Trophoblast cell (in vitro differentiated cells and primary cell): ENCODE data around the gene GLIS1.

ENCODE experiments used
- DNase-seq, 2 donors: peaks; one replicate each; pipeline ENCODE4 v3.0.0-alpha.2; 2016
- H2AFZ ChIP-seq: 2 replicates; pipeline ENCODE4 v1.6.1; 2013; ENCODE audit warnings: low read length, moderate library complexity, mild to moderate bottlenecking; ENCODE audit not compliant: insufficient read depth, poor library complexity
- H2AK5ac ChIP-seq: 2 replicates; pipeline ENCODE4 v1.6.1; 2013; ENCODE audit warnings: mild to moderate bottlenecking, low read length
- H2BK120ac ChIP-seq: 2 replicates; pipeline ENCODE4 v1.6.1; 2013; ENCODE audit warnings: low read length, mild to moderate bottlenecking, moderate library complexity; ENCODE audit not compliant: insufficient read depth, poor library complexity
- H2BK12ac ChIP-seq: 2 replicates; pipeline ENCODE4 v1.6.1; 2013; ENCODE audit warnings: mild to moderate bottlenecking, low read length, moderate library complexity
- H2BK5ac ChIP-seq: 2 replicates; pipeline ENCODE4 v1.6.1; 2013; ENCODE audit warnings: low read length, low read depth, moderate library complexity, mild to moderate bottlenecking; ENCODE audit not compliant: poor library complexity
- H3K14ac ChIP-seq: 2 replicates; pipeline ENCODE4 v1.6.1; 2013; ENCODE audit warnings: mild to moderate bottlenecking, low read length
- H3K18ac ChIP-seq: 2 replicates; pipeline ENCODE4 v1.6.1; 2013; ENCODE audit warnings: mild to moderate bottlenecking, low read length
- H3K23ac ChIP-seq: 2 replicates; pipeline ENCODE4 v1.6.1; 2013; ENCODE audit warnings: low read length
- H3K27ac ChIP-seq: 2 replicates; pipeline ENCODE4 v1.5.1; 2013; ENCODE audit warnings: low read depth, mild to moderate bottlenecking, inconsistent platforms, low read length, moderate library complexity
- H3K27me3 ChIP-seq: 2 replicates; pipeline ENCODE4 v1.6.1; 2013; ENCODE audit warnings: inconsistent platforms, mild to moderate bottlenecking, low read length, moderate library complexity; ENCODE audit not compliant: insufficient read depth
- H3K36me3 ChIP-seq, 2 experiments: 1 replicate in 1 of 2; 2 replicates in 1 of 2; pipeline ENCODE4 v1.6.1; 2013; ENCODE audit warnings: low read length in 2 of 2, mild to moderate bottlenecking in 2 of 2, moderate library complexity in 1 of 2; ENCODE audit not compliant: insufficient read depth in 2 of 2, control insufficient read depth in 1 of 2
- H3K4ac ChIP-seq: 2 replicates; pipeline ENCODE4 v1.6.1; 2013; ENCODE audit warnings: low read depth, mild to moderate bottlenecking, low read length, moderate library complexity
- H3K4me1 ChIP-seq, 2 experiments: 1 replicate in 1 of 2; 2 replicates in 1 of 2; pipeline ENCODE4 v1.6.1; 2013; ENCODE audit warnings: low read length in 2 of 2, mild to moderate bottlenecking in 2 of 2, moderate library complexity in 1 of 2; ENCODE audit not compliant: insufficient read depth in 2 of 2, control insufficient read depth in 1 of 2
- H3K4me2 ChIP-seq: 2 replicates; pipeline ENCODE4 v1.6.1; 2013; ENCODE audit warnings: inconsistent platforms, mild to moderate bottlenecking, low read length, moderate library complexity
- H3K4me3 ChIP-seq: 2 replicates; pipeline ENCODE4 v1.5.1; 2013; ENCODE audit warnings: mild to moderate bottlenecking, low read depth, low read length, inconsistent platforms
- H3K79me1 ChIP-seq: one replicate; pipeline ENCODE4 v1.6.1; 2013; ENCODE audit warnings: low read length
- H3K79me2 ChIP-seq: 2 replicates; pipeline ENCODE4 v1.6.1; 2013; ENCODE audit warnings: low read length, mild to moderate bottlenecking; ENCODE audit not compliant: control insufficient read depth, insufficient read depth, poor library complexity
- H3K9ac ChIP-seq: 2 replicates; pipeline ENCODE4 v1.6.1; 2013; ENCODE audit warnings: mild to moderate bottlenecking, low read length
- H3K9me3 ChIP-seq: 2 replicates; pipeline ENCODE4 v1.6.1; 2013; ENCODE audit warnings: low read depth, mild to moderate bottlenecking, control low read depth, inconsistent platforms, low read length; ENCODE audit not compliant: insufficient read depth
- H4K12ac ChIP-seq: 2 replicates; pipeline ENCODE4 v1.6.1; 2013; ENCODE audit warnings: low read depth, mild to moderate bottlenecking, low read length, moderate library complexity
- H4K8ac ChIP-seq: 2 replicates; pipeline ENCODE4 v1.6.1; 2013; ENCODE audit warnings: low read depth, mild to moderate bottlenecking, low read length, moderate library complexity
- H4K91ac ChIP-seq: one replicate; pipeline ENCODE4 v1.6.1; 2013; ENCODE audit warnings: low read depth, mild to moderate bottlenecking, low read length, moderate library complexity
- WGBS: extraction: QIAGEN DNeasy Blood & Tissue Kit; methylation state at CpG from one replicate; pipeline ENCODE4 v1.1.7; 2013; ENCODE audit warnings: missing lambda C conversion rate; ENCODE audit not compliant: insufficient read length, insufficient coverage; ENCODE audit errors: extremely low coverage; 5-methylcytosine and 5-hydroxymethylcytosine counted together

Gene GLIS1

GRCh38 chr1:53734650-53735211, 4.2 kb downstream of the GLIS1 start:
- Histone ChIP-seq H3K14ac (no peak overlapping the region), H3K4me3 (no peak overlapping the region), H3K9ac (no peak overlapping the region), H3K4ac (no peak overlapping the region), H4K91ac (no peak overlapping the region), H4K12ac (no peak overlapping the region), H3K18ac (no peak overlapping the region), H3K4me1 (peaks cover 12 to 13% of the 10 kb centered on the region in 2 experiments), H2BK120ac (no peak overlapping the region), H3K79me2 (no peaks in the 10 kb centered on the region), H3K27me3 (peaks cover 25% of the 10 kb centered on the region), H3K9me3 (peaks cover 5% of the 10 kb centered on the region), H3K79me1 (no peaks in the 10 kb centered on the region), H3K27ac (no peak overlapping the region), H4K8ac (no peak overlapping the region), H3K23ac (no peak overlapping the region), H2AK5ac (no peak overlapping the region), H2AFZ (no peak overlapping the region), H2BK12ac (no peak overlapping the region), H3K36me3 (no peaks in the 10 kb centered on the region), H3K4me2 (no peak overlapping the region), H2BK5ac (no peak overlapping the region)
- WGBS = no CpG with 5 or more reads among the region's 10 CpGs
- no peak for DNase-seq

- H2AFZ ChIP-seq = no peak overlapping the region
- H4K8ac ChIP-seq = no peak overlapping the region
- no peak overlapping the region for H3K18ac ChIP-seq
- no peak overlapping the region for H3K27ac ChIP-seq
- no peak overlapping the region for H4K12ac ChIP-seq
- H3K79me1 ChIP-seq = no peaks in the 10 kb centered on the region
- no peak overlapping the region for H4K91ac ChIP-seq
- no peak overlapping the region for H2AK5ac ChIP-seq
- no peak overlapping the region for H3K14ac ChIP-seq
- H3K27me3 ChIP-seq = peaks cover 24% of the 10 kb centered on the region
- H3K36me3 ChIP-seq = no peaks in the 10 kb centered on the region
- H3K4ac ChIP-seq = no peak overlapping the region
- H2BK120ac ChIP-seq = no peak overlapping the region
- no peaks in the 10 kb centered on the region for H3K79me2 ChIP-seq
- no peak overlapping the region for H3K4me2 ChIP-seq
- H3K4me3 ChIP-seq = no peak overlapping the region
- H2BK5ac ChIP-seq = no peak overlapping the region
- H3K9me3 ChIP-seq = peaks cover 5% of the 10 kb centered on the region
- no CpG with 5 or more reads among the region's 10 CpGs for WGBS
- H3K4me1 ChIP-seq = peaks cover 12 to 13% of the 10 kb centered on the region in 2 experiments
- no peak overlapping the region for H3K23ac ChIP-seq
- no peak overlapping the region for H3K9ac ChIP-seq
- DNase-seq = no peak
- no peak overlapping the region for H2BK12ac ChIP-seq
Observed at GRCh38 chr1:53733975-53734649, 4.9 kb downstream of the GLIS1 start.

GRCh38 chr1:53733447-53733931, 5.5 kb downstream of the GLIS1 start:
- no peak overlapping the region for H4K91ac ChIP-seq
- WGBS = no CpG with 5 or more reads among the region's 12 CpGs

GRCh38 chr1:53732912-53733317, 6.0 kb downstream of the GLIS1 start:
- peaks cover 3% of the 10 kb centered on the region for H3K9me3 ChIP-seq
- H3K36me3 ChIP-seq = no peaks in the 10 kb centered on the region
- no peak overlapping the region for H3K4ac ChIP-seq
- H2AFZ ChIP-seq = no peak overlapping the region
- no peaks in the 10 kb centered on the region for H3K79me2 ChIP-seq
- H2BK5ac ChIP-seq = no peak overlapping the region
- no peak overlapping the region for H4K8ac ChIP-seq
- H3K9ac ChIP-seq = no peak overlapping the region
- peaks cover 13% of the 10 kb centered on the region for H3K27me3 ChIP-seq
- no peak overlapping the region for H3K18ac ChIP-seq
- DNase-seq = no peak
- no peak overlapping the region for H3K4me2 ChIP-seq
- no peak overlapping the region for H4K12ac ChIP-seq
- H3K14ac ChIP-seq = no peak overlapping the region
- H3K23ac ChIP-seq = no peak overlapping the region
- no peaks in the 10 kb centered on the region for H3K79me1 ChIP-seq
- no CpG with 5 or more reads among the region's 6 CpGs for WGBS
- peaks cover 3 to 4% of the 10 kb centered on the region in 2 experiments for H3K4me1 ChIP-seq
- H4K91ac ChIP-seq = no peak overlapping the region
- no peak overlapping the region for H2BK12ac ChIP-seq
- H2BK120ac ChIP-seq = no peak overlapping the region
- H2AK5ac ChIP-seq = no peak overlapping the region
- H3K27ac ChIP-seq = no peak overlapping the region
- no peak overlapping the region for H3K4me3 ChIP-seq

More at GRCh38 chr1:53733447-53733931, 5.5 kb downstream of the GLIS1 start:
- H2AK5ac ChIP-seq = no peak overlapping the region
- no peak overlapping the region for H3K9ac ChIP-seq
- no peak overlapping the region for H2BK12ac ChIP-seq
- H3K79me1 ChIP-seq = no peaks in the 10 kb centered on the region
- H4K12ac ChIP-seq = no peak overlapping the region
- no peaks in the 10 kb centered on the region for H3K79me2 ChIP-seq
- H4K8ac ChIP-seq = no peak overlapping the region
- H3K27me3 ChIP-seq = peaks cover 19% of the 10 kb centered on the region
- H3K4ac ChIP-seq = no peak overlapping the region
- no peak overlapping the region for H3K23ac ChIP-seq
- H3K14ac ChIP-seq = no peak overlapping the region
- no peak overlapping the region for H2BK120ac ChIP-seq
- H2BK5ac ChIP-seq = no peak overlapping the region
- no peak overlapping the region for H3K4me2 ChIP-seq
- H3K4me3 ChIP-seq = no peak overlapping the region
- H3K27ac ChIP-seq = no peak overlapping the region
- no peak overlapping the region for H2AFZ ChIP-seq
- H3K4me1 ChIP-seq = peaks cover 8 to 9% of the 10 kb centered on the region in 2 experiments
- no peak overlapping the region for H3K18ac ChIP-seq
- peaks cover 5% of the 10 kb centered on the region for H3K9me3 ChIP-seq
- DNase-seq = peak in 1 of 2 donors; percentile 6
- H3K36me3 ChIP-seq = no peaks in the 10 kb centered on the region
